ENCODE data around the gene RAD51AP1. TPM values are rescaled to one million over a fixed set of nuclear protein-coding genes. Genes with fewer than 3 reads are reported as not detected.

Gene RAD51AP1
- total RNA-seq, 1 donor from 2014 or later: 34.1 TPM

DNA sequence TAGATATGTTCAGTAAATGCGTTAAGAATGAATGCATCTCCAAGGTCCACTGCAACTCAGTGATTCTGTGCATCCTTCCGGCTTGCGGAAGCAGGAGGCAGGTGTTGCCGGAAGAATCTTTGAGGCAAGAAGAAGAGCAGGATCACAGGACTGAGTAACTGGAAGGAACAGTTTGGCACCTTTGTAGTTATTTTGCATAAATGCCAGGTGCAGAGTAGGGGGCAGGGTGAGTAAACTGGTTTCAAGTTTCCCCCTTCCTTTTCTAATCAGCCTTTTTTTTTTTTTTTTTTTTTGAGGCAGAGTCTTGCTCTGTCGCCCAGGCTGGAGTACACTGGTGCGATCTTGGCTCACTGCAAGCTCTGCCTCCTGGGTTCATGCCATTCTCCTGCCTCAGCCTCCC is 45.6 kb downstream of the RAD51AP1 start:
- no peak for DNase-seq (ENCODE audit: low spot score)
- H3K36me3 Mint-ChIP-seq (ENCODE audit: low read depth): no peaks in the 10 kb centered on the region
- intact Hi-C loops (cut with micrococcal nuclease): no loop called here
- H3K9me3 Mint-ChIP-seq: no peaks in the 10 kb centered on the region
- H3K4me1 Mint-ChIP-seq (ENCODE audit: low read depth): no peaks in the 10 kb centered on the region
- H3K27me3 Mint-ChIP-seq (ENCODE audit: insufficient read depth): peaks cover 2% of the 10 kb centered on the region
- no peak overlapping the region for H3K4me3 Mint-ChIP-seq
- no peak overlapping the region for H3K27ac Mint-ChIP-seq

DNA sequence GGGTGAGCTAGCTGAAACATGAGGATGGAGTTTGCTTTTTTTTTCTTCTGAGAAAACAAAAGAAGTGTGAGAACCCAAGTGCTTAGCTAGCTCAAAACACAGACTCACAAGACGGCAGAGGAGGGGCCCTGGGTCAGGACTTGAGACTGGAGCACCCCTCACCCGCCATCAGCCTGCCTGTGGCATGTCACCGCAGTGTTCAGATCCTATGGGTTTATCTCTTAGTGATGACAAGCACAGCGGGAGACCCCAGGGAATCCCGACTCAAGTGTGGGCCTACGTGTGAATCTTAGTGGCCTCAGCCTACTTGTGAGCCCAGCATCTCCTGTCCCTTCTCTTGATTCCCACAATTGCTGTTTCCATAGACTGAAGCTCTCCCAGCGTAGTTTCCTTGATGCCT is 46.2 kb downstream of the RAD51AP1 start:
- Mint-ChIP-seq H3K9me3 (no peaks in the 10 kb centered on the region), H3K27me3 (ENCODE audit: insufficient read depth) (peaks cover 2% of the 10 kb centered on the region), H3K4me1 (ENCODE audit: low read depth) (no peaks in the 10 kb centered on the region), H3K27ac (no peak overlapping the region), H3K4me3 (no peak overlapping the region), H3K36me3 (ENCODE audit: low read depth) (no peaks in the 10 kb centered on the region)
- intact Hi-C loops (cut with micrococcal nuclease): no loop called here
- no peak for DNase-seq (ENCODE audit: low spot score)

DNA sequence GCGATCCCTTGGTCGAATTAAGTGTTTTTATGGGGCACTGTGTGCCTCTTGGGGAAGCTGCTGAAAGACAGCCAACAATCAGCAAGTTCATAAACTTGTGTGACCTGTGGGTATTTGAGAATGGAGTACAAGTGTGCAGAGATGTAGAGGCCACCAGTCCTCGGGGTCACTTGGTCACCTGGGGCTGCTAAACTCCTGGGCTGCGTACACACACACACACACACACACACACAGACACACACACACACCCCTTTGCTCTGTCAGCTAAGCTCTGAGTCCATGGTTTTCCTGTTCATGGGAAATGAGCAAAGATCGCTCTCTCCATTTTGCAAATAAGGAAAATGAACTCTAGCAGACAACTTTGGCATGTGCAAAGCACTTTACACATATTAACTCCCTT is 47.8 kb downstream of the RAD51AP1 start:
- no peaks in the 10 kb centered on the region for H3K9me3 Mint-ChIP-seq
- H3K4me1 Mint-ChIP-seq (ENCODE audit: low read depth): no peaks in the 10 kb centered on the region
- H3K27me3 Mint-ChIP-seq (ENCODE audit: insufficient read depth): peaks cover 2% of the 10 kb centered on the region
- no peak overlapping the region for H3K27ac Mint-ChIP-seq
- H3K4me3 Mint-ChIP-seq: no peak overlapping the region
- H3K36me3 Mint-ChIP-seq (ENCODE audit: low read depth): no peaks in the 10 kb centered on the region
- DNase-seq (ENCODE audit: low spot score): no peak
- intact Hi-C loops (cut with micrococcal nuclease): no loop called here

DNA sequence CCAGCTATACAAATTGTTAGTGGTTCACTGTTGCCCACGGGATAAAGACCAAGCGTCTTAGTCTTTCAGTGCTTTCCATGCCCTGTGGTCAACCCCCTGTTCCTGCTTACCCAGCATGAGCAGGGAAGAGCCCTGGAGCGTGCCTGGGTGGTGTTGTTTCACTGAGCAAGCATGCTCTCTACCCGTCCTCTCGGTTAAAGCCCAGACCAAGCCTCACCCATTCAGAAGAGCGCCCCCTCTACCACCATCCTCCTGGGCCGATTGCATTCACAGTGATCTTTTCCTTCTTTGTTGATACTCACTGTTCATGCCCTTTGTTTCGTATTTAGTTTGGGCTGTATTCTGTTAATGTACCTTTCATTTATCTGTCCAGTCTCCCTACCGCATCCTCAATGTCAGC is 48.4 kb downstream of the RAD51AP1 start:
- Mint-ChIP-seq H3K27ac (no peak overlapping the region), H3K27me3 (ENCODE audit: insufficient read depth) (peaks cover 2% of the 10 kb centered on the region), H3K4me3 (no peak overlapping the region), H3K4me1 (ENCODE audit: low read depth) (no peaks in the 10 kb centered on the region), H3K36me3 (ENCODE audit: low read depth) (no peaks in the 10 kb centered on the region), H3K9me3 (no peaks in the 10 kb centered on the region)
- intact Hi-C loops (cut with micrococcal nuclease): no loop called here
- DNase-seq (ENCODE audit: low spot score): no peak

DNA sequence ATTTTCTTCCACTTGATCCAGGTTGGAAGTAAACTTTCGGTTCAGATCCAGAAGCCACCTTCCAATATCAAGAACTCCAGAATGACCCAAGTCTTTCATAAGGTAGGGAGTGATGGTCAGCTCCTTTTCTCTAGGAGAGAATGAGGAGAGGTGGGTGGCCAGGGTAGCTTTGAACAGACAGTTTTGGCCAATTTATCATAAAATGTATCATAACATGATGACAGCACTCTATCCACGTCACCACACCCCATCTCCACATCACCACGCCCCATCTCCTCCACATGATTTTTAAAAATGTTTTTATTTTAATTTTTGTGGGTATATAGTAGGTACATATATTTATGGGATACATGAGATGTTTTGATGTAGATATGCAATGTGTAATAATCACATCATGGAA is 50.2 kb downstream of the RAD51AP1 start:
- H3K4me3 Mint-ChIP-seq: no peak overlapping the region

DNA sequence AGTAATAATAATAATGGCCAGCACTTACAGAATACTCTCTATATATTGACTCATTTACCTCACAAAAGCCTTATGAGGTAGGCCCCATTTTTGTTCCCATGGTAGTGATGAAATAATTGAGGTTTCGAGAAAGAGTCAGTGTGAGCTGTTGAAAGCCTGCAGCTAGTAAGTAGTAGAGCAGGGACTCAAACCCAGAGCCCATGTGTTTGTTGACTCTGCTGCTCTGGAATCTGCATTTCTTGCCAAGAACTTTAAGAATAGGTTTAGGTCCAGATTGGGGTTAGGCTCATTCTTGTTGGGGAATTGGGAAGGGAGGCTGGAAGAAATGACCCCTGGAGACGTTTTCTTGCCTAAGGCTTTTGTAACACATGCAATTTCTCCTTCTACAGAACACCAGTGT is 51.3 kb downstream of the RAD51AP1 start:
- Mint-ChIP-seq H3K9me3 (no peaks in the 10 kb centered on the region), H3K27me3 (ENCODE audit: insufficient read depth) (peaks cover 2% of the 10 kb centered on the region), H3K27ac (no peak overlapping the region), H3K36me3 (ENCODE audit: low read depth) (no peaks in the 10 kb centered on the region), H3K4me1 (ENCODE audit: low read depth) (no peaks in the 10 kb centered on the region), H3K4me3 (no peak overlapping the region)
- DNase-seq (ENCODE audit: low spot score): no peak
- intact Hi-C loops (cut with micrococcal nuclease): no loop called here

More for the DNA sequence above, 50.2 kb downstream of the RAD51AP1 start:
- Mint-ChIP-seq H3K9me3 (no peaks in the 10 kb centered on the region), H3K36me3 (ENCODE audit: low read depth) (no peaks in the 10 kb centered on the region), H3K27ac (no peak overlapping the region), H3K27me3 (ENCODE audit: insufficient read depth) (peaks cover 2% of the 10 kb centered on the region), H3K4me1 (ENCODE audit: low read depth) (no peaks in the 10 kb centered on the region)
- intact Hi-C loops (cut with micrococcal nuclease): no loop called here
- DNase-seq (ENCODE audit: low spot score): no peak

DNA sequence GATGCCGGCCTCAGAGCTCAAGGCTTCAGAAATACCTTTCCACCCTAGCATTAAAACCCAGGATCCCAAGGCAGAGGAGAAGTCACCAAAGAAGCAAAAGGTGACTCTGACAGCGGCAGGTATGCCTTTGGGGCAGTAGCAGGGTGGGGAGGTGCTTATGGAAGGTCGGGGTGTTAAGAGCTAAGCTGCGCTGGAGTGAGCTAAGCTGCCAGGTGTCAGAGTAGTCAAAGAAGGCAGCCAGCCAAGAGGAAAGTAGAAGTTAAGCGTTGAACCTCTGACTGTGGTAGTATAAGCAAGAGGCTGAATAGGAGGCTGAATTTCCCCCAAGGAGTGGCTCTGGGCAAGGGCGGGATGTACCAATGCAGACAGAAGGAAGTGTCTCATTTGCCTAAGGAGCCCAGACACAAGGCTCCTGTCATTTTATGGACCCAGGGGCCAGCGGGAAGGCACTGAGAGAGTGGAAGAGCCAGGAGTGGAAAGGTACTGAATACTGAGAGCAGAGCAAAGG is 52.5 kb downstream of the RAD51AP1 start:
- Mint-ChIP-seq H3K4me1 (ENCODE audit: low read depth) (no peaks in the 10 kb centered on the region), H3K36me3 (ENCODE audit: low read depth) (no peaks in the 10 kb centered on the region), H3K9me3 (no peaks in the 10 kb centered on the region), H3K27me3 (ENCODE audit: insufficient read depth) (no peaks in the 10 kb centered on the region), H3K4me3 (no peak overlapping the region), H3K27ac (no peak overlapping the region)
- intact Hi-C loops (cut with micrococcal nuclease): no loop called here
- DNase-seq (ENCODE audit: low spot score): no peak

DNA sequence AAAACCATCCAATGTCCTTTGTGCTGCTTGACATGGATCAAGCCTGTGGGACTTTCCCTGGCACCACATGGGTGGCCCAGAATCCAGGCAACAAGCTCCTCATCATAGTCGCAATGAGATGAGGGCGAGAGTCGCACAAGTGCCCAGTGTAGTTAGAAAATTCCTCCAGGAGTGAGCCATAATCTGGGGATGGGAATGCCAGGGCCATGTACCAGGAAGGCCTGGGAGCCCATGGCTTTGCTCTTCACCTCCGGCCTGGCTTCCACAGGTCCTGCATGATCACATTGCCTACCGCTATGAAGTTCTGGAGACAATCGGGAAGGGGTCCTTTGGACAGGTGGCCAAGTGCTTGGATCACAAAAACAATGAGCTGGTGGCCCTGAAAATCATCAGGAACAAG is 57.2 kb downstream of the RAD51AP1 start:
- intact Hi-C loops (cut with micrococcal nuclease): no loop called here
- no peak overlapping the region for H3K4me3 Mint-ChIP-seq
- no peak overlapping the region for H3K27ac Mint-ChIP-seq
- H3K36me3 Mint-ChIP-seq (ENCODE audit: low read depth): no peaks in the 10 kb centered on the region
- no peaks in the 10 kb centered on the region for H3K9me3 Mint-ChIP-seq
- DNase-seq (ENCODE audit: low spot score): no peak
- H3K4me1 Mint-ChIP-seq (ENCODE audit: low read depth): no peaks in the 10 kb centered on the region
- H3K27me3 Mint-ChIP-seq (ENCODE audit: insufficient read depth): peaks cover 2% of the 10 kb centered on the region

DNA sequence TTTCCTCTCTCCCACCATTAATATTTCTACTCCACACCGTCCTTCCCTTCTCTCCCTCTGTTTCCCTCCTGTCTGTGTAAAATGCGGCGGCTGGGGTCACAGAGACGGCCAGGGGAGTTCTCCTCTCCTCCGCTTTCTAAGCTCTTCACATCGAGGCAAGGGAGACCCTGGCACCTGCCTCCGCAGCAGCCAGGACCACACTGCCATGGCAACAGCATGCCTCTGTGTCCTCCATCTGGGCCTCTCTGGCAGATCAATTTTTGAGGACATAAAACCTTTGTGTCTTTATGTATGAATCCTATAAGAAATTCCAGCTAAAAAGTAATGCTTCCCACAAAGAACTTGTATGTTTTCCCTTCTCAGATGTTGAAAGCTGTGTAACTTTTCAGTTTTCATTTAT is 64.7 kb downstream of the RAD51AP1 start:
- intact Hi-C loops (cut with micrococcal nuclease): no loop called here
- peaks cover 25% of the 10 kb centered on the region for H3K27me3 Mint-ChIP-seq (ENCODE audit: insufficient read depth)
- H3K36me3 Mint-ChIP-seq (ENCODE audit: low read depth): peaks cover 3% of the 10 kb centered on the region
- no peak overlapping the region for H3K4me3 Mint-ChIP-seq
- H3K9me3 Mint-ChIP-seq: no peaks in the 10 kb centered on the region
- DNase-seq (ENCODE audit: low spot score): no peak
- peaks cover 18% of the 10 kb centered on the region for H3K4me1 Mint-ChIP-seq (ENCODE audit: low read depth)
- H3K27ac Mint-ChIP-seq: no peak overlapping the region

DNA sequence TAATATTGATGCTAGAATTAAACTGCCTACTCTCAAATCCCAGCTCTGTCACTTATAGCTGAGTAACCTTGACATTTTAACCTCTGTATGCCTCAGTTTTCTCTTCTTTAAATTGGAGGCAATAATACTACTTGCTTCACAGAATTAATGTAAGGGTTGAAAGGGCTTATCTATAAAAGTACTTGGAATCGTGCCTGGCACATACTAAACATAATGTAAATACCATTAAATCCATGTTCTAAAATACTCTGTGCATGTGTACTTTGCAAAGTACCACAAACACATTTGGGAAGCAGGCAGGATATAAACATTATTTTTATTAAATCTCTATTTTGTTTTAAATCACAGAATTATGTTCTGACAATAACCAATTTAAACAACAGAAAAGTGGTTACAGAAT is 65.3 kb downstream of the RAD51AP1 start:
- Mint-ChIP-seq H3K36me3 (ENCODE audit: low read depth) (peaks cover 3% of the 10 kb centered on the region), H3K27me3 (ENCODE audit: insufficient read depth) (peaks cover 25% of the 10 kb centered on the region), H3K4me1 (ENCODE audit: low read depth) (peaks cover 18% of the 10 kb centered on the region), H3K27ac (no peak overlapping the region), H3K9me3 (no peaks in the 10 kb centered on the region), H3K4me3 (no peak overlapping the region)
- intact Hi-C loops (cut with micrococcal nuclease): loop anchor here (1.0 to 2.0 kb wide), 2 partner anchors 45 to 65 kb away; partner anchors contain the start of genes AKAP3, NDUFA9 and RAD51AP1
- no peak for DNase-seq (ENCODE audit: low spot score)

DNA sequence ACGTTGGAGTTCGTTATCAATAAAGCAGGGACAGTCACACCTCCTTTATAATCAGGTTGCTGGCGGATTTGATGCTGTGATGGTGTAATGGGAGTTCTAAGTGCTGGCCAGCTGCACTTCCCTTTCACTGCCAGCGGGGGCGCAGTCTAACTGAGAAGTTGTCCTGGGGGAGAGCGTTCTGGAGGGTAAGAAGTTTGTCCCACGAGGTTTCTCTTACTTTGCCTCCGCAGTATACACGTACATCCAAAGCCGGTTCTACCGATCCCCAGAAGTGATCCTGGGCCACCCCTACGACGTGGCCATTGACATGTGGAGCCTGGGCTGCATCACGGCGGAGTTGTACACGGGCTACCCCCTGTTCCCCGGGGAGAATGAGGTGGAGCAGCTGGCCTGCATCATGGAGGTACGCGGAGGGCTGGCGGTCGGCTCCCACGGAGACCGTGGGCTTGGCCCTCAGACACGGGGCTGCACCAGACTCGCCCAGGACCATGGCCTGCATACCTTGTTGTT is 66.0 kb downstream of the RAD51AP1 start:
- H3K27me3 Mint-ChIP-seq (ENCODE audit: insufficient read depth): peaks cover 25% of the 10 kb centered on the region
- H3K9me3 Mint-ChIP-seq: no peaks in the 10 kb centered on the region
- peak overlapping the region; percentile 88 for H3K27ac Mint-ChIP-seq
- peaks cover 3% of the 10 kb centered on the region for H3K36me3 Mint-ChIP-seq (ENCODE audit: low read depth)
- DNase-seq (ENCODE audit: low spot score): peak; percentile 67
- intact Hi-C loops (cut with micrococcal nuclease): loop anchor here (1.0 to 2.0 kb wide), 3 partner anchors 45 to 154 kb away; partner anchors contain the start of genes AKAP3, NDUFA9 and RAD51AP1
- peak overlapping the region; percentile 96 for H3K4me3 Mint-ChIP-seq
- peaks cover 18% of the 10 kb centered on the region for H3K4me1 Mint-ChIP-seq (ENCODE audit: low read depth)

DNA sequence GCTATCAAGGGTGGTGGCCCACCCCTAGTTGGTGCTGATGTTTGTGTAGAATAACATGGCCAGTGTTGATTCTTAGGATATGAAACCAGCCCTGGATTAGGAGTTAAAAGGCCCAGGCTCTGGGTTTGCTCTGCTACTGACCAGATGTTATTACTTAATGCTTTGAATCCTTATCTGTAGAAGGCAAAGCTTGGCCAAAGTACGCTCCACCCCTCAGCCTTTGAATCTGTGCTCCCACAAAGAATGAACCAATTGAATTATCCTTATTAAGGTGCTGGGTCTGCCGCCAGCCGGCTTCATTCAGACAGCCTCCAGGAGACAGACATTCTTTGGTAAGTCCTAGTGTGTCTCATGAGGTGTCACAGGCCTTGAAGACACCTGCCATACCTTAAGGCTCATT is 68.4 kb downstream of the RAD51AP1 start:
- Mint-ChIP-seq H3K27me3 (ENCODE audit: insufficient read depth) (peaks cover 21% of the 10 kb centered on the region), H3K36me3 (ENCODE audit: low read depth) (peaks cover 3% of the 10 kb centered on the region), H3K27ac (no peak overlapping the region), H3K9me3 (no peaks in the 10 kb centered on the region), H3K4me3 (no peak overlapping the region), H3K4me1 (ENCODE audit: low read depth) (peaks cover 18% of the 10 kb centered on the region)
- intact Hi-C loops (cut with micrococcal nuclease): no loop called here
- no peak for DNase-seq (ENCODE audit: low spot score)

DNA sequence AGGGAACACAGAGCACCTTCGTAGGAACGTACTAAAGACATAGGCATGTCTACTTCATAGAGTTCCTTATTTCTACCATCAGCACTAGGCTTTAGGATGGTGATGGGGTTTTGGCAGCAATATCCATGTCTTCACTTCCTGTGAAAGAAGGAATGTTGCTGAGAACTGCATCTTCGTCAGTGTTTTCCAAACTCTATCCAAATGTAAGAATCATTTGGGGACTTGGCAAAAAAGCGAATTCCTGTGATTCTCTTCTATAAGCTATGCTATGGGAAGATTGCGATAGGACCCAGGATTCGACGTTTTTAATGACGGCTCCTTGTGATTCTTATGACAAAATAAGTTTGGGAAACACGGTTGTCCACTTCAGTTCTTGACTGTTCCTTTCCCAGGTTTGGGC is 70.4 kb downstream of the RAD51AP1 start:
- Mint-ChIP-seq H3K4me3 (no peak overlapping the region), H3K36me3 (ENCODE audit: low read depth) (peaks cover 13% of the 10 kb centered on the region), H3K4me1 (ENCODE audit: low read depth) (peaks cover 18% of the 10 kb centered on the region), H3K27me3 (ENCODE audit: insufficient read depth) (peaks cover 4% of the 10 kb centered on the region), H3K9me3 (no peaks in the 10 kb centered on the region), H3K27ac (no peak overlapping the region)
- intact Hi-C loops (cut with micrococcal nuclease): no loop called here
- no peak for DNase-seq (ENCODE audit: low spot score)

All from activated T-helper 1 cell treated with anti-CD3 and anti-CD28 coated beads, Interleukin-12 subunit alpha, Interleukin-12 subunit beta, Interleukin-2, Interleukin-4 antibody, amounts not matched to agents 30 ng/mL and 10 ng/mL and 1 ng/mL, durations not matched to agents 14 hours and 24 hours and 36 hours (primary cell).